Islet of Langerhans (tissue), 1 donor: ENCODE measurements around the gene ESRRB.

Source experiments
- FAIRE-seq: peaks from one replicate; lab custom pipeline; 2011; peaks lifted over from hg19 to GRCh38; lab: Jason Lieb, UNC

ESRRB gene

GRCh38 chr14:76352639-76353281 lies 23.2 kb upstream of the ESRRB start:
- FAIRE-seq, result no peak

GRCh38 chr14:76354310-76354709 lies 21.6 kb upstream of the ESRRB start:
- no peak for FAIRE-seq

- no peak for FAIRE-seq
These were observed 20.2 kb upstream of the ESRRB start for GRCh38 chr14:76355771-76356170.

- FAIRE-seq, result no peak
These were observed 4.9 kb upstream of the ESRRB start for GRCh38 chr14:76371066-76371465.

GRCh38 chr14:76373456-76373855 lies 2.5 kb upstream of the ESRRB start:
- no peak for FAIRE-seq

- FAIRE-seq, result no peak
These were observed 453 bp upstream of the ESRRB start for GRCh38 chr14:76375484-76375883.

GRCh38 chr14:76376409-76376877 lies 506 bp downstream of the ESRRB start:
- FAIRE-seq, result no peak

GRCh38 chr14:76376878-76377734 lies 1.2 kb downstream of the ESRRB start:
- no peak for FAIRE-seq

GRCh38 chr14:76377735-76378074 lies 1.8 kb downstream of the ESRRB start:
- FAIRE-seq, result no peak

- no peak for FAIRE-seq
These were observed 5.1 kb downstream of the ESRRB start for GRCh38 chr14:76380991-76381390.

- FAIRE-seq, result no peak
These were observed 6.0 kb downstream of the ESRRB start for GRCh38 chr14:76381817-76382494.

GRCh38 chr14:76382495-76382832 lies 6.5 kb downstream of the ESRRB start:
- FAIRE-seq, result no peak

- FAIRE-seq, result no peak
These were observed 9.5 kb downstream of the ESRRB start for GRCh38 chr14:76385435-76385834.

- no peak for FAIRE-seq
These were observed 11.2 kb downstream of the ESRRB start for GRCh38 chr14:76386944-76387782.

- FAIRE-seq, result no peak
These were observed 13.9 kb downstream of the ESRRB start for GRCh38 chr14:76389841-76390240.

GRCh38 chr14:76390621-76391020 lies 14.7 kb downstream of the ESRRB start:
- FAIRE-seq, result no peak

- FAIRE-seq, result no peak
These were observed 16.2 kb downstream of the ESRRB start for GRCh38 chr14:76391981-76392690.

GRCh38 chr14:76394569-76394968 lies 18.6 kb downstream of the ESRRB start:
- FAIRE-seq, result no peak

- no peak for FAIRE-seq
These were observed 19.2 kb downstream of the ESRRB start for GRCh38 chr14:76395161-76395560.

- no peak for FAIRE-seq
These were observed 20.8 kb downstream of the ESRRB start for GRCh38 chr14:76396714-76397187.

- FAIRE-seq, result no peak
These were observed 29.7 kb downstream of the ESRRB start for GRCh38 chr14:76405627-76406026.
